ENCODE results near the gene EIF4E3.

- TF ChIP-seq POU6F1 (CRISPR knock-in tag; IDR thresholded peaks at IDR 0.05; ENCODE audit: borderline replicate concordance, low read depth) (no peak), CSDC2 (CRISPR knock-in tag; IDR thresholded peaks at IDR 0.05) (no peak)
These were observed 475 bp downstream of the EIF4E3 start for GRCh38 chr3:71724584-71725270.
